H1 (cell line): ENCODE data around the gene LYPD4. TPM values are rescaled to one million over a fixed set of nuclear protein-coding genes. Genes with fewer than 3 reads are reported as not detected.

Source experiments
- RNF2 ChIP-seq: fragments of 200-900, 300-1000 bp; sonication (generic); IDR thresholded peaks from 2 replicates; pipeline ENCODE4 v1.7.1; 2016; ENCODE audit warnings: borderline replicate concordance, low read depth, mild to moderate bottlenecking, antibody characterized with exemption, low read length; ENCODE audit not compliant: poor library complexity, severe bottlenecking; ENCODE audit errors: missing control alignments
- polyA plus RNA-seq, 7 experiments: library from polyadenylated mRNA; depleted of rRNA in 3 of 7; stranded (reverse) in 5 of 7; unstranded in 2 of 7; fragments of >200 nt in 5 of 7; fragments of 200-250 nt in 2 of 7; gene quantifications; 1 replicate in 5 of 7; 2 replicates in 1 of 7; 4 replicates in 1 of 7; pipeline versions ENCODE4 v1.2.1 to v1.2.3, GENCODE V29; 2011 to 2013; ENCODE audit warnings: missing spikeins in 2 of 7, mixed read lengths in 2 of 7
- total RNA-seq: library from RNA; stranded (reverse); fragmentation: NEBNext Ultra II Directional; extraction: Animal tissue kit (Norgen Biotek cat#: 25700); gene quantifications from 2 replicates; pipeline ENCODE4 v1.2.1, GENCODE V29; 2021

The LYPD4 gene
- total and polyA plus RNA-seq, 2 of the 8 experiments (the other 6 are each of a cell fraction or from before 2014, with no cell fraction given) = 0.06 TPM; not detected in 1

GRCh38 chr19:41850381-41850780, 5.9 kb upstream of the LYPD4 start (continued):
- no peak for TF ChIP-seq RNF2
